Endothelial cell of umbilical vein (primary cell): Measurements from ENCODE around the gene IL15. TPM values are rescaled to one million over a fixed set of nuclear protein-coding genes. Genes with fewer than 3 reads are reported as not detected.

ENCODE experiments used
- BruUV-seq: library from RNA; stranded (reverse); fragments of 400-500 nt; replicated peaks from 2 replicates; lab custom pipeline; 2021; lab: Mats Ljungman, UMichigan
- CTCF ChIA-PET: fragments of 300-600, 350-600 bp; sonication (Branson Sonifier 250); formaldehyde crosslinking; loops from one replicate; lab custom pipeline; 2021; ENCODE audit warnings: antibody characterized with exemption, inconsistent platforms; lab: Charles Lee
- POLR2A ChIA-PET: fragments of 300-600, 350-600 bp; sonication (Branson Sonifier 250); formaldehyde crosslinking; loops from one replicate; lab custom pipeline; 2021; ENCODE audit warnings: antibody characterized with exemption, inconsistent platforms; lab: Charles Lee
- DNase-seq: peaks from one replicate; pipeline ENCODE4 v3.0.0-alpha.2; 2011; ENCODE audit warnings: low read depth, low spot score
- FAIRE-seq: peaks from 2 replicates; lab custom pipeline; 2011; peaks lifted over from hg19 to GRCh38; lab: Jason Lieb, UNC
- H2AFZ ChIP-seq: 2 replicates; pipeline ENCODE4 v1.6.0; 2012; ENCODE audit warnings: low read depth, low read length, control low read depth, inconsistent platforms
- H3K27ac ChIP-seq: 2 replicates; pipeline ENCODE4 v1.5.1; 2011; ENCODE audit warnings: low read depth, mild to moderate bottlenecking, control low read depth, low read length, moderate library complexity; ENCODE audit not compliant: insufficient read depth
- H3K27me3 ChIP-seq, 2 experiments: 2 replicates each; pipeline versions ENCODE4 v1.6.0 to v1.6.1; 2011; ENCODE audit warnings: low read length in 2 of 2, mixed read lengths in 1 of 2; ENCODE audit not compliant: control insufficient read depth in 2 of 2, insufficient read depth in 2 of 2
- H3K36me3 ChIP-seq, 2 experiments: 2 replicates in 1 of 2; 3 replicates in 1 of 2; pipeline ENCODE4 v1.5.1; 2011; ENCODE audit warnings: low read length in 2 of 2, mild to moderate bottlenecking in 1 of 2, moderate library complexity in 1 of 2; ENCODE audit not compliant: control insufficient read depth in 2 of 2, insufficient read depth in 2 of 2; ENCODE audit errors: extremely low read depth in 1 of 2
- H3K4me1 ChIP-seq: 3 replicates; pipeline ENCODE4 v1.5.1; 2011; ENCODE audit warnings: mild to moderate bottlenecking, low read length; ENCODE audit not compliant: control insufficient read depth, insufficient read depth; ENCODE audit errors: extremely low read depth
- H3K4me2 ChIP-seq: 2 replicates; pipeline ENCODE4 v1.6.1; 2011; ENCODE audit warnings: low read length, control low read depth, mixed read lengths; ENCODE audit not compliant: insufficient read depth
- H3K4me3 ChIP-seq, 3 experiments: fragments of 200-600 bp in 1 of 3; sonication (generic), shearing (Covaris generic) in 1 of 3; replicated peaks in 1 of 3; 2 replicates each; pipeline ENCODE4 v1.5.1; 2011 to 2016; ENCODE audit warnings: control low read depth in 3 of 3, low read length in 3 of 3, mild to moderate bottlenecking in 2 of 3, inconsistent platforms in 1 of 3, low read depth in 1 of 3, moderate library complexity in 1 of 3; ENCODE audit not compliant: insufficient read depth in 1 of 3
- H3K79me2 ChIP-seq: 2 replicates; pipeline ENCODE4 v1.6.0; 2012; ENCODE audit warnings: low read length, inconsistent platforms; ENCODE audit not compliant: control insufficient read depth, insufficient read depth
- H3K9ac ChIP-seq: replicated peaks from 2 replicates; pipeline ENCODE3; 2011; ENCODE audit warnings: low read length, control low read depth; ENCODE audit not compliant: insufficient read depth; ENCODE audit errors: extremely low read depth
- H3K9me1 ChIP-seq: replicated peaks from 3 replicates; pipeline ENCODE4 v1.6.0; 2011; ENCODE audit warnings: mild to moderate bottlenecking, low read length; ENCODE audit not compliant: control insufficient read depth, insufficient read depth; ENCODE audit errors: extremely low read depth
- H3K9me3 ChIP-seq: replicated peaks from 2 replicates; pipeline ENCODE4 v1.5.1; 2012; ENCODE audit warnings: low read length, inconsistent platforms; ENCODE audit not compliant: control insufficient read depth, insufficient read depth
- H4K20me1 ChIP-seq: replicated peaks from 2 replicates; pipeline ENCODE3; 2011; ENCODE audit warnings: mild to moderate bottlenecking, low read length; ENCODE audit not compliant: control insufficient read depth, insufficient read depth; ENCODE audit errors: extremely low read depth
- CTCF ChIP-seq, 2 donors: IDR thresholded peaks; 1 replicate in 1 of 2; 2 replicates in 1 of 2; pipeline ENCODE4 v1.5.1; 2011; ENCODE audit warnings: low read length in 2 of 2, mild to moderate bottlenecking in 2 of 2, moderate library complexity in 2 of 2, control low read depth in 1 of 2, inconsistent platforms in 1 of 2, low read depth in 1 of 2; ENCODE audit not compliant: insufficient read depth in 1 of 2; ENCODE audit errors: extremely low read depth in 1 of 2
- EZH2 ChIP-seq: IDR thresholded peaks from 2 replicates; pipeline ENCODE4 v1.6.1; 2012; ENCODE audit warnings: borderline replicate concordance, low read depth, mild to moderate bottlenecking, moderate library complexity, low read length, inconsistent platforms; ENCODE audit not compliant: severe bottlenecking
- FOS ChIP-seq: IDR thresholded peaks from 2 replicates; pipeline ENCODE4 v1.6.1; 2011; ENCODE audit warnings: mild to moderate bottlenecking, low read length, moderate library complexity, borderline replicate concordance; ENCODE audit not compliant: insufficient read depth
- GATA2 ChIP-seq: IDR thresholded peaks from 2 replicates; pipeline ENCODE4 v1.7.0; 2011; ENCODE audit warnings: low read depth, mild to moderate bottlenecking, moderate library complexity, mixed read lengths, low read length; ENCODE audit not compliant: insufficient read length, insufficient read depth
- JUN ChIP-seq: IDR thresholded peaks from 2 replicates; pipeline ENCODE4 v1.6.1; 2011; ENCODE audit warnings: borderline replicate concordance, low read depth; ENCODE audit not compliant: insufficient read length, insufficient read depth
- MAX ChIP-seq: IDR thresholded peaks from 2 replicates; pipeline ENCODE4 v1.6.1; 2011; ENCODE audit not compliant: insufficient read depth, insufficient read length
- MYC ChIP-seq: IDR thresholded peaks from one replicate; pipeline ENCODE4 v1.6.1; 2011; ENCODE audit warnings: mild to moderate bottlenecking, low read depth, low read length
- POLR2A ChIP-seq: IDR thresholded peaks from 2 replicates; pipeline ENCODE4 v1.6.1; 2012; ENCODE audit warnings: low read depth, mild to moderate bottlenecking, control low read depth, low read length
- POLR2AphosphoS5 ChIP-seq: IDR thresholded peaks from 2 replicates; pipeline ENCODE4 v1.6.1; 2012; ENCODE audit warnings: low read depth, mild to moderate bottlenecking, control low read depth, low read length, moderate library complexity; ENCODE audit not compliant: insufficient read depth
- dilution Hi-C: fragments of 300-500 bp; cut with MboI; formaldehyde crosslinking; loops from one replicate; pipeline ENCODE4 v1.15.0; 2019; ENCODE audit warnings: low sequenced_read_pairs; ENCODE audit not compliant: extremely low pct_ligation_motif_present
- intact Hi-C: fragments of 100-400 bp; cut with micrococcal nuclease; formaldehyde crosslinking; loops from one replicate; pipeline ENCODE4 v1.10.0; 2022
- polyA plus RNA-seq, 4 experiments: library from polyadenylated mRNA; depleted of rRNA in 3 of 4; stranded (reverse) in 3 of 4; unstranded in 1 of 4; fragments of >200 nt; gene quantifications; 2 replicates each; pipeline versions ENCODE4 v1.2.1 to v1.2.3, GENCODE V29; 2011 to 2012; ENCODE audit warnings: missing spikeins in 1 of 4
- total RNA-seq: library from RNA; stranded (reverse); gene quantifications from 2 replicates; pipeline ENCODE4 v1.2.3, GENCODE V29; 2021

Gene IL15
- total and polyA plus RNA-seq, 2 donors (not counting 3 experiments of a cell fraction or from before 2014, with no cell fraction given), result 3.0 to 3.1 TPM

- TF ChIP-seq POLR2A, result no peak
- TF ChIP-seq POLR2AphosphoS5, result no peak
- TF ChIP-seq EZH2, result no peak
- no peak for TF ChIP-seq CTCF (IDR thresholded peaks at IDR 0.05; ENCODE audit: extremely low read depth in 1 of 2, insufficient read depth in 1 of 2, low read depth in 1 of 2, low read length in 2 of 2)
- no peak for TF ChIP-seq MAX
- Histone ChIP-seq H3K79me2 (no peaks in the 10 kb centered on the region), H3K9me3 (no peaks in the 10 kb centered on the region), H3K27ac (no peak overlapping the region), H4K20me1 (no peaks in the 10 kb centered on the region), H3K4me2 (no peak overlapping the region), H3K27me3 (no peaks in the 10 kb centered on the region), H3K9me1 (no peaks in the 10 kb centered on the region), H3K36me3 (no peaks in the 10 kb centered on the region), H3K9ac (no peak overlapping the region), H3K4me3 (no peak overlapping the region), H2AFZ (no peak overlapping the region), H3K4me1 (no peaks in the 10 kb centered on the region)
- CTCF ChIA-PET, result no interaction called here
- dilution Hi-C loops (no loop called here), intact Hi-C loops (no loop called here)
- POLR2A ChIA-PET, result no interaction called here
- DNase-seq, result no peak
- no TSS peak for BruUV-seq
- no peak for FAIRE-seq
These were observed 33.1 kb downstream of the IL15 start for GRCh38 chr4:141669501-141669900.

GRCh38 chr4:141675384-141675783 is 39.0 kb downstream of the IL15 start:
- no peak for DNase-seq
- H4K20me1 ChIP-seq, result no peaks in the 10 kb centered on the region
- no peak for TF ChIP-seq MAX
- no peak for TF ChIP-seq MYC
- TF ChIP-seq POLR2A, result no peak
- no peak for TF ChIP-seq FOS
- no peak for TF ChIP-seq GATA2
- TF ChIP-seq EZH2, result no peak
- no peak for TF ChIP-seq JUN
- H3K4me2 ChIP-seq, result no peak overlapping the region
- intact Hi-C loops (no loop called here), dilution Hi-C loops (no loop called here)
- H3K9me1 ChIP-seq, result no peaks in the 10 kb centered on the region
- no peak overlapping the region for H3K4me3 ChIP-seq
- BruUV-seq, result no TSS peak
- FAIRE-seq, result no peak
- H3K36me3 ChIP-seq, result no peaks in the 10 kb centered on the region
- H3K9ac ChIP-seq, result no peak overlapping the region
- ChIA-PET CTCF (interaction anchor here (0.7 to 1.0 kb wide), 2 partner anchors 9 to 11 kb away, joined by 3 read pairs; no protein-coding TSS in a partner anchor), POLR2A (no interaction called here)
- H3K79me2 ChIP-seq, result no peaks in the 10 kb centered on the region
- H3K4me1 ChIP-seq, result peaks cover 5% of the 10 kb centered on the region
- H3K27ac ChIP-seq, result no peak overlapping the region
- H2AFZ ChIP-seq, result no peak overlapping the region
- H3K27me3 ChIP-seq, result no peaks in the 10 kb centered on the region
- no peaks in the 10 kb centered on the region for H3K9me3 ChIP-seq
